MM.1S (cell line): Measurements from ENCODE around the gene EEF2.

ENCODE experiments used
- CTCF ChIP-seq: fragments of 300-600 bp; sonication (generic); IDR thresholded peaks from 2 replicates; pipeline ENCODE4 v1.5.1; 2016; ENCODE audit warnings: antibody characterized with exemption, low read length, mixed read lengths
- EZH2 ChIP-seq: fragments of 300-600 bp; sonication (generic); optimal IDR thresholded peaks from 2 replicates; pipeline ENCODE3; 2017; ENCODE audit warnings: low read depth, mild to moderate bottlenecking, antibody characterized with exemption, low read length, mixed read lengths

- no peak for TF ChIP-seq CTCF
- no peak for TF ChIP-seq EZH2
Observed at GRCh38 chr19:3963458-3964255, 21.6 kb downstream of the EEF2 start.
